Dermis blood vessel endothelial cell (primary cell): Measurements from ENCODE around the gene C1QL1. TPM values are rescaled to one million over a fixed set of nuclear protein-coding genes. Genes with fewer than 3 reads are reported as not detected.

Experiments used
- DNase-seq: peaks from one replicate; pipeline ENCODE4 v3.0.0; 2010
- total RNA-seq: library from RNA; depleted of rRNA; stranded (reverse); fragments of >200 nt; gene quantifications from 2 replicates; pipeline ENCODE4 v1.2.3, GENCODE V29; 2014

Gene C1QL1
- total RNA-seq, 1 donor from 2014 or later, result not detected

- DNase-seq, result no peak
Measured at GRCh38 chr17:44988044-44988942, 20.2 kb upstream of the C1QL1 start.

- no peak for DNase-seq
Measured at GRCh38 chr17:44983563-44983962, 15.5 kb upstream of the C1QL1 start.

GRCh38 chr17:44982113-44982702, 14.1 kb upstream of the C1QL1 start:
- DNase-seq, result no peak

- peak; percentile 51 for DNase-seq
Measured at GRCh38 chr17:44981221-44981968, 13.3 kb upstream of the C1QL1 start.

DNA sequence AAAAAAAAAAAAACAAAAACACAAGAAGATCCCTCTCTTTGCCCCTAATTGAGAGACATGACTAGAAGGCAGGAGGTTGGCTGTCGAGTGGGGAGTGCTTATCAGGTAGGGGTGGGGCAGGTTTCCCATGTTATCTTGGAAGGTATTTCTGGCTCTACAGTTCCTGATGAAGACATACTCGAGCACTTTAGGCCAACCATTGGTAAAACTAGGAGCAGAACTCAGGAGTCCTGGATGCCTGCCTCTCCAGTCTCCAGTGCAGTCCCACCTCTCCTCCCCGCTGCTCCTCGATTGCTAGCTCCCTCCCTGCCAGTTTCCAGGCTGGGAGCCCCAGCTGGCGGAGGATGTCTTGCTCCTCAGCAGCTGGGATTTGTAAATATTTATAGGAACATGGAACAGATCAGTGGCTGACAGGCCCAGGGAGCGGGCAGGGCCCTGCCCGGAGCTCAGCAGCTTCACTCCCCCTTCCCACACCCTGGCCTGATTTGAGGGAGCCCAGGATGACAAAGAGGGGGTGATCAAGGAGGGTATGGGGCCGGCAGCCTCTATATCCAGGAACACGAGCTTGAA, 11.4 kb upstream of the C1QL1 start:
- DNase-seq, result no peak

DNA sequence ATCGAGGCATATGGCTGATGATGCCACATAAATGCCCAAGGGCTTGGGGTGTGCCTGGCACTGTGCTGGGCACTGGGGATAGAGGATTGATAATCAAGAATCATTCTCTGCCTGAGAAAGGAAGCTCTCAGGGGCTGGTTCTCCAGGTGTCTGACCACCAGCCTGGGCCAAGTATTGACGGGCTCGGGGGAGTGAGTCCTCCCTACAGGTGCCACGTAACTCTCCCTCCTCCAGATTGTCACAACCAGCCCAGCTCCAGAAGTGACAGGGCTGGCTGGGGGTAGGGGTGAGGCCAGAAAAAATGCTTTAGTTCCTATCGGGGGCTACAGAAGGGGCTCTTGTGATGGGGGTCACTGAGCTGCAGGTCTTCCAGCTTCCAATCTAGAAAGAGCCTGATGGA, 10.7 kb upstream of the C1QL1 start:
- no peak for DNase-seq

DNA sequence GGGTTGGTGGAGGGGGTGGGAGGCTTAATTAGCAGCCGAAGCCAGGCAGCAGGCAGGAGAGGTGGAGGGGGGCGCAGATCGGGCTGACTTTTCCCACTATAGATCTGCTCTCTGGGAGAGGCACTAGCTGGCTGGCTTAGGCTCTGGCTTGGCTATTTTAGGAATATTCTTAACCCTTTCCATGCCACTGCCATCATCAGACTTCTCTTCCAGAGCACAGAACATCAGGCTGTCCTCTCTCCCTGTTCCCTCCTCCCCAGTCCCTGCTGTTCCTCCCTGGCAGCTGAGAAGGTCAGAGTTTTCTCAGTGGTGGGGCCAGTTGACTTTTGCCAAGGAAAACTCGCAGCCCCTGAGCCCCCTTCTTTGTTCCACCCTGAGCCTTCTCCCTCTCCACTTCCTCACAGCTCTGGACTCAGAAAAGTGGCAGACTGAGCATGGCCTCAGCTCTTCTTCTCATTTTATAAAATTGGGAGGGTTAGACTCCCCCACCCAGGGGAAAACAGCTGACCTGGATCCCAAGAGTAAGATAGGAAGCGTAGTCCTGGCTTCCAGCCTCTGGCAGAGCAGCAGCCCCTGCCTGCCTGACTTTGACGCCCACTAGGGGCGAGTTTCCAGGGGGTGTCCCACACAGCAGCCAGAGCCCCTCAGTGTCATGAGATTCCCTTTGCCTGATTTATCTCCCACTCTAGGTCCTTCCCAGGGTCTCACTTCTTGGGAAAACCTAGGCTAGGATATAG, 9.9 kb upstream of the C1QL1 start:
- no peak for DNase-seq

- DNase-seq, result no peak
Measured at GRCh38 chr17:44977065-44977464, 9.0 kb upstream of the C1QL1 start.

GRCh38 chr17:44976206-44976605, 8.1 kb upstream of the C1QL1 start:
- DNase-seq, result no peak

- DNase-seq, result no peak
Measured at GRCh38 chr17:44972953-44973352, 4.8 kb upstream of the C1QL1 start.

DNA sequence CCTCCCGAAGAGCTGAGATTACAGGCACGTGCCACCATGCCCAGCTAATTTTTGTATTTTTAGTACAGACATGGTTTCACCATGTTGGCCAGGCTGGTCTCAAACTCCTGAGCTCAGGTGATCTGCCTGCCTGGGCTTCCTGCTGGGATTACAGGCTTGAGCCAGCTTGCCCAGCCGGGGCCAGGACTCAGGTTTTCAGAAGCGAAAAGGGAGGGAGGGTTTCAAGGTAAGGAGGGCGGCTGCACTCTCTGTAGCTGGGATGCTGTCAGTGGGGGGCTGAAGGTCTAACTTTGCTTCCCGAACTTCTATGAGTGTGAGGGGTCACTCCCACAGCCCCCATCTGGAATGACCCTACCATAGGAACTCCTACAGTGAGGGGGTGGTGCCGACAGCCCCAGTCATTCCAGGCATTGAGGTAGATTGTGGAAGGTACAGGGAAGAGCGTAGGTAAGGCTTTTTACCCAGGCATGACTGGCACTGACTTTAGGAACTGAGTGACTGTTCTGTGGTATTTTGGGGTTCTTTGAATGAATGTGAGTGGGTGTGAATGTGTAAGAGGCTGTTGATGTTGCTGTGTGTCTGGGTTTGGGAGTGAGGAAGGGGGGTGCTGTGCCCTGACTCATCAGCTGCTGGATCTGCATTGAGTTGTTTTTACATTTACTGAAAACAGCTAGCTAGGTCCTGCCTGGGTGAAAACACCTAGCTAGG, 3.8 kb upstream of the C1QL1 start:
- DNase-seq, result no peak

- DNase-seq, result peak; percentile 29
Measured at GRCh38 chr17:44970136-44970741, 2.1 kb upstream of the C1QL1 start.

GRCh38 chr17:44969144-44969780, 1.2 kb upstream of the C1QL1 start:
- no peak for DNase-seq

GRCh38 chr17:44967907-44968224, 237 bp downstream of the C1QL1 start:
- no peak for DNase-seq

DNA sequence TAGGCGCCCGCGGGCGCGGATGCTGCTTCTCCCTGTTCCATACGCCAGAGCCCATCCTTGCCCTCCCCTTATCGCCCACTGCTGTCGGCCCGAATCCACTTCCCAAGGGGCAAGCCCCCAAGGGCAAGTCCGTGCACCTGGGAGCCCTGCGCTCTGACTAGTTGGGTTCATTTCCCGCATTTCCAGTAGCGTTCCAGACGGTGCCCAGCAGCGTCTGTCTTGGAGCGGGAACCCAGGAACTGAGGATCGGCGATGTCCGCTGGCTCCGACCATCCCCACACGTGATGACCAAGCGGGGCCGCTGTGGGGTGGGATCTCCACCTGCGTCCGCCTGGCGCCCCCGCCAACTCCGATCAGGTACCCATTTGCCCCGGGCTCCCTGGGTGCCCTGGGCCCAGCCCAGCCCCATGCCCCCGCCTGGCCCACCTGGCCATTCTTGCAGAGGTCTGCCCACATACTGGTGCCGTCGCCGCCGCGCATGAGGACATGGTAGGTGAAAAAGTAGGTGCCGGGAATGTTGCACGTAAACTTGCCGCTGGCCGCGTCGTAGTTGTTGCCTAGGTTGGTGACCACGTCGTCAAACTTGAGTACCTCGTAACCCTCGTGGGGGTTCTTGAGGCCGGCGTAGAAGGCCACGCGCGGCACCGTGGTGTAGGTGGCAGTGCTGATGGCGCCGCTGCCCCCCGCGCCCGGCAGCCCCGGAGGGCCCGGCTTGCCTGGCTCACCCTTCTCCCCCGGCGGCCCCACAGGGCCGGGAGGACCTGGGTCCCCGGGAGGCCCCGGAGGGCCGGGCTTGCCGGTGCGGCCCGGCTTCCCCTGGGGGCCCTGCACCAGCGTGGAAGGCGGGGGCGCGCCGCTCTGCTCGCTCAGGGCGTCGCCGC, 837 bp downstream of the C1QL1 start:
- no peak for DNase-seq

DNA sequence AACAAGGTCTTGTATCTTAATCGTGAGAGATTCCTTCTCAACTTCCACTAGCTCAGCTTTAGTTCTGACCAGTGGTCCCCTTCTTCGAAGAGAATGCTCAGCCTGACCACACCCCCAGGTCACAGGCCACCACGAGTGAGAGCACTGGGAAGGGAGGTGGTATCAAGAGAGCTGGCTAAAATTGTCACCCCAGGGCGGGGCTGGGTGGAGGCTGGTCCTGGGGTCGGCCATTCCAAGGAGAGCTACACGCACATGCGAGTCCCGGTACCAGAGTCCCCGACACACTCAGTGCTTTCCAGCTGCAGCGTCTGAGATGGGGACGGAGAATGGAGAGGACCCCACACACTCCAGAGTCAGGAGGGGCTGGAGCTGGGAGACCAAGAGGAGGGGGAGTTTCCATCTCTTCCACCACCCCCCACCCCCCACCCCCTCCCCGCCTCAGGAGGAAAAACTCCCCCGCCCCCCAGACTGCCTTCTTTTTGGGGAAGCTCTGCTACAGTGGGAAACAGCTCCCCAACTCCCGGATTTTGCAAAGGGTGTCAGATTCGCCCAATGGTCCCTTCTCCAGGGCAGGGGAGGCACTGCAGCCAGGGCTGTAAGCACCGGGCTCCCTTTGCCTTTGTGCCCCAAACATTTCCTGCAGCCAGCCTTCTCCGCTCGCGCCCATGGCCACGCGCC, 1.6 kb downstream of the C1QL1 start:
- no peak for DNase-seq

- DNase-seq, result no peak
Measured at GRCh38 chr17:44965481-44966234, 2.4 kb downstream of the C1QL1 start.

- peak; percentile 27 for DNase-seq
Measured at GRCh38 chr17:44961921-44962350, 6.2 kb downstream of the C1QL1 start.
